Heart left ventricle (tissue), 13 donors: ENCODE results near the gene KLHDC8A.

Source experiments
- CTCF ChIP-seq, 12 donors: fragments of 200-600 bp; sonication (generic) in 4 of 12; IDR thresholded peaks; one replicate each; pipeline versions ENCODE4 v1.5.0 to v1.8.0; 2018 to 2022; ENCODE audit warnings: antibody characterized with exemption in 12 of 12, mild to moderate bottlenecking in 5 of 12
- POLR2A ChIP-seq, 2 donors: fragments of 450-650 bp; IDR thresholded peaks; one replicate each; pipeline ENCODE4 v1.6.1; 2017; ENCODE audit warnings: antibody characterized with exemption in 2 of 2, mild to moderate bottlenecking in 2 of 2, moderate library complexity in 2 of 2
- donor health status: ischemic (EF 13 %, LVEDD 7.1; RV severe dilation, severe dysfunction).
- donor health status: DM: no; HTN: yes; CAD: no.
- donor health status: DM: no; HTN: no; CAD: no.
- donor health status: ischemic (EF 25% LVEDD 6.9; RV normal size, moderate dysfunction).
- donor health status: ischemic (EF 25% LVEDD 5.7; RV mildly dilated, moderate dysfunction).
- donor health status: ischemic (EF 35%, LVEDD 5.7; RV mildly dilated, moderate dysfunction).
- donor health status: nonischemic (EF 11% LVEDD 7.7; RV severe dilation, severe dysfunction).
- donor health status: DM: yes; HTN: yes; CAD: no.
- donor health status: PGD.
- donor health status: ischemic (EF 29% LVEDD 5.4; RV normal size, mild dysfunction).
- donor health status: nonischemic (EF 23%, LVEDD 6.1; RV moderate dilation, normal function).

GRCh38 chr1:205351984-205352713 lies 4.6 kb downstream of the KLHDC8A start:
- TF ChIP-seq CTCF (IDR thresholded peaks at IDR 0.05), result no peak
- no peak for TF ChIP-seq POLR2A (IDR thresholded peaks at IDR 0.05)
